Measurements from ENCODE around the gene NRG2. TPM values are rescaled to one million over a fixed set of nuclear protein-coding genes. Genes with fewer than 3 reads are reported as not detected.

NRG2 gene
- total and polyA plus RNA-seq, 11 donors, result 0.72 to 4.8 (median 3.4) TPM

- no peaks in the 10 kb centered on the region for H3K27me3 ChIP-seq
- no peaks in the 10 kb centered on the region for H3K9me3 ChIP-seq
- peak overlapping the region in 1 of 12 donors; percentile 47 for H3K27ac ChIP-seq
- H3K36me3 ChIP-seq, result peaks cover 0 to 4% (median 0%) of the 10 kb centered on the region in 9 donors
- intact Hi-C loops (cut with DNase I), result loop anchor here in 3 of 10 donors (5.0 kb wide), 2 partner anchors 69 to 84 kb away; no protein-coding TSS in a partner anchor
- TF ChIP-seq CTCF (IDR thresholded peaks at IDR 0.05) (no peak), POLR2A (IDR thresholded peaks at IDR 0.05) (no peak)
- ATAC-seq (peak in 1 of 4 donors; percentile 12), DNase-seq (no peak)
- peaks cover 0 to 34% (median 15%) of the 10 kb centered on the region in 12 donors for H3K4me1 ChIP-seq
- 63 to 80% (median 70%) methylated on average over 5 to 10 of the region's 10 CpGs for WGBS, 4 donors
- no peak overlapping the region for H3K4me3 ChIP-seq
These were observed 160.0 kb downstream of the NRG2 start for GRCh38 chr5:139882961-139883539.

GRCh38 chr5:139882316-139882715 is 160.8 kb downstream of the NRG2 start:
- TF ChIP-seq POLR2A (IDR thresholded peaks at IDR 0.05) (no peak), CTCF (IDR thresholded peaks at IDR 0.05) (no peak)
- no peaks in the 10 kb centered on the region for H3K27me3 ChIP-seq

GRCh38 chr5:139881143-139881733 is 161.9 kb downstream of the NRG2 start:
- Histone ChIP-seq H3K9me3 (no peaks in the 10 kb centered on the region), H3K4me3 (peak overlapping the region in 1 of 12 donors; percentile 6), H3K27me3 (no peaks in the 10 kb centered on the region), H3K4me1 (peaks cover 0 to 37% (median 15%) of the 10 kb centered on the region in 12 donors), H3K36me3 (peaks cover 0 to 2% (median 0%) of the 10 kb centered on the region in 9 donors), H3K27ac (peak overlapping the region in 2 of 12 donors; percentile 54 to 63)
- ATAC-seq, result peak in 2 of 4 donors; percentile 18 to 40
- WGBS, 4 donors, result 67 to 86% (median 83%) methylated on average over 2 to 5 of the region's 5 CpGs
- no peak for DNase-seq
- TF ChIP-seq POLR2A (IDR thresholded peaks at IDR 0.05) (no peak), CTCF (IDR thresholded peaks at IDR 0.05) (no peak)
- intact Hi-C loops (cut with DNase I), result loop anchor here in 3 of 10 donors (5.0 kb wide), 2 partner anchors 71 to 86 kb away; no protein-coding TSS in a partner anchor

More at GRCh38 chr5:139882316-139882715, 160.8 kb downstream of the NRG2 start:
- intact Hi-C loops (cut with DNase I), result loop anchor here in 3 of 10 donors (5.0 kb wide), 2 partner anchors 70 to 85 kb away; no protein-coding TSS in a partner anchor
- no peak for DNase-seq
- Histone ChIP-seq H3K9me3 (no peaks in the 10 kb centered on the region), H3K36me3 (peaks cover 0 to 4% (median 0%) of the 10 kb centered on the region in 9 donors), H3K4me1 (peaks cover 0 to 37% (median 15%) of the 10 kb centered on the region in 12 donors), H3K4me3 (no peak overlapping the region), H3K27ac (no peak overlapping the region)
- ATAC-seq, result no peak
- 85 to 97% (median 87%) methylated on average over 3 of the region's 3 CpGs for WGBS, 4 donors
